Measurements from ENCODE around the gene CAST. TPM values are rescaled to one million over a fixed set of nuclear protein-coding genes. Genes with fewer than 3 reads are reported as not detected.

Gene CAST
- total RNA-seq, 1 donor from 2014 or later: 174 TPM

- TF ChIP-seq, protein P1, sequence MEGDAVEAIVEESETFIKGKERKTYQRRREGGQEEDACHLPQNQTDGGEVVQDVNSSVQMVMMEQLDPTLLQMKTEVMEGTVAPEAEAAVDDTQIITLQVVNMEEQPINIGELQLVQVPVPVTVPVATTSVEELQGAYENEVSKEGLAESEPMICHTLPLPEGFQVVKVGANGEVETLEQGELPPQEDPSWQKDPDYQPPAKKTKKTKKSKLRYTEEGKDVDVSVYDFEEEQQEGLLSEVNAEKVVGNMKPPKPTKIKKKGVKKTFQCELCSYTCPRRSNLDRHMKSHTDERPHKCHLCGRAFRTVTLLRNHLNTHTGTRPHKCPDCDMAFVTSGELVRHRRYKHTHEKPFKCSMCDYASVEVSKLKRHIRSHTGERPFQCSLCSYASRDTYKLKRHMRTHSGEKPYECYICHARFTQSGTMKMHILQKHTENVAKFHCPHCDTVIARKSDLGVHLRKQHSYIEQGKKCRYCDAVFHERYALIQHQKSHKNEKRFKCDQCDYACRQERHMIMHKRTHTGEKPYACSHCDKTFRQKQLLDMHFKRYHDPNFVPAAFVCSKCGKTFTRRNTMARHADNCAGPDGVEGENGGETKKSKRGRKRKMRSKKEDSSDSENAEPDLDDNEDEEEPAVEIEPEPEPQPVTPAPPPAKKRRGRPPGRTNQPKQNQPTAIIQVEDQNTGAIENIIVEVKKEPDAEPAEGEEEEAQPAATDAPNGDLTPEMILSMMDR (IDR thresholded peaks at IDR 0.05; ENCODE audit: insufficient read depth, low read length, poor library complexity, severe bottlenecking): no peak
- no peaks in the 10 kb centered on the region for H3K36me3 ChIP-seq (ENCODE audit: control insufficient read depth, insufficient read depth, low read length)
- no peak for DNase-seq (ENCODE audit: low read depth)
- no peak overlapping the region for H3K4me3 ChIP-seq (ENCODE audit: low read depth, low read length)
- H3K27me3 ChIP-seq (ENCODE audit: control insufficient read depth, insufficient read depth, low read length): no peaks in the 10 kb centered on the region
Measured at GRCh38 chr5:96638561-96638960, 23.6 kb upstream of the CAST start.

GRCh38 chr5:96640696-96641095 is 21.5 kb upstream of the CAST start:
- no peak overlapping the region for H3K4me3 ChIP-seq (ENCODE audit: low read depth, low read length)
- TF ChIP-seq, protein P1 (IDR thresholded peaks at IDR 0.05; ENCODE audit: insufficient read depth, low read length, poor library complexity, severe bottlenecking): no peak
- DNase-seq (ENCODE audit: low read depth): no peak
- no peaks in the 10 kb centered on the region for H3K36me3 ChIP-seq (ENCODE audit: control insufficient read depth, insufficient read depth, low read length)
- H3K27me3 ChIP-seq (ENCODE audit: control insufficient read depth, insufficient read depth, low read length): no peaks in the 10 kb centered on the region

DNA sequence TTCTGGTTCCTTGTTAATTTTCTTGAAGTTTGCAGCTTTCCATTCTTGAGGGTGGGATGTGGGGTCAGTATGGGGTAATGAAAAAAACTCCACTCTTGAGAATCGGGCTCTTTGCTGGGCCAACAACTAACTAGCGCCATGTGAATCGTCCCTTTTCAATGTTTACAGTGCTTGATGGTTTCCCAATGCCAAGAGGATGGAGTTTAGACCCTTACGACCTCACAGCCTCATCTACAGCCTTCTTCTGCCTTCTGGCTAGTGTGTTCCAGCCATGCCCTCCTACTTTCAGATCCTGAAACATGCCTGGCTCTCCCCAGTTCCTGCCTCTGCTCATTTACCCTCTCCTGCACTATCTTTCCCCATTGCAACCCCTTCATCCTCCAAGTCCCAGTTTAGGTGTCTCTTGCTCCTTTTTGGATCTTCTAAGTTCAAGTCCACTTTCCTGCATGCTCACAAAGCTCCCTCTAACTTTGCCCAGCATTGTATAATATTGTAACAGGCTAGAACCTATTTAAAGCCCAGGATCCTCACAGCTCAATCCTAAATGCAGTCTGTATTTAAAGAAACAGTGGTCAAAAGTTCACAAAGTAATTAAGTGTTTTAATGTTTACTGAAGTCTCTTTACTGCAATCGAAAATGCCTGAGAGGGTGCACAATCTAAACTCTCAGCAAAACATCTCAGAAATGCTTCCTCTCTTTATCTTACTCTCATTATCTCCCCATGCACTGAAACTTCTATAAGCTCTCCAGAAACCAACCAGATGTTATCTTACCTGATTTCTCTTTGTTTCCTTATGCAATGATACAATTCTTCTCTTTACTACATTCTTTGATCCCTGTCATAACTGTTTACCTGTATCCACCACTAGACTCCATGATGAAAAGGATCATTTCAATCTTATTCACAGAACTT is 20.6 kb upstream of the CAST start:
- DNase-seq (ENCODE audit: low read depth): no peak
- H3K36me3 ChIP-seq (ENCODE audit: control insufficient read depth, insufficient read depth, low read length): no peaks in the 10 kb centered on the region
- H3K4me3 ChIP-seq (ENCODE audit: low read depth, low read length): no peak overlapping the region
- H3K27me3 ChIP-seq (ENCODE audit: control insufficient read depth, insufficient read depth, low read length): no peaks in the 10 kb centered on the region
- TF ChIP-seq, protein P1 (IDR thresholded peaks at IDR 0.05; ENCODE audit: insufficient read depth, low read length, poor library complexity, severe bottlenecking): no peak

DNA sequence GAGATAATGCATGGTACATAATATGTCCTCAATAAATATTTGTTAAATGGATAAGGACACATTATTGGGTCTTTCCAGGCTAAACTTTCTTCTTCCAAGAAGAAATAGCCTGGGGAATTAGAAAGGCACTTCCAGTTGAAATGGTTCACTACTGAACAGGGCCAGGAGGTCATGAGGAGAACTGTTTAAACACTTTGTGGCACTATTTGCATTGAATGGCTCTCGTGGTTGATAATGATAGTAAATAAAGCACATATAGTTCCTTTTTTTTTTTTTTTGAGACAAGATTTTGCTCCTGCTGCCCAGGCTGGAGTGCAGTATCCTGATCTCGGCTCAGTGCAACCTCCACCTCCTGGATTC is 19.9 kb upstream of the CAST start:
- H3K27me3 ChIP-seq (ENCODE audit: control insufficient read depth, insufficient read depth, low read length): no peaks in the 10 kb centered on the region
- TF ChIP-seq, protein P1 (IDR thresholded peaks at IDR 0.05; ENCODE audit: insufficient read depth, low read length, poor library complexity, severe bottlenecking): no peak

DNA sequence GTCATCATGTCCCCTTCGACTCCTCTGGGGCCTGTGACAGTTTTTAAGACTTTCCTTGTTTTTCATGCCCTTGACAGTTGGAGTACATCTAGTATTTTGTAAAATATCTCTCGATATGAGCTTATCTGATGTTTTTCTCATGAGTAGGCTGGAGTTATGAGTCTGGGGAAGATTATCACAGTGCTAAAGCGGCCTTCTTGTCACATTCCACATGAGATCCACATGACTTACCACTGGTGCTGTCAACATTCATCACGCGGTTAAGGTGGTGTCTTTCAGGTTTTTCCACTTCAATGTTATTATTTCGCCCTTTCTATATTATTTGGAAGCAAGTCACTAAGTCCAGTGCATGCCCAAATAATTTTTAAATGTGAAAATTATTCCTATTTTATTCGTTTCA is 17.1 kb upstream of the CAST start:
- no peaks in the 10 kb centered on the region for H3K27me3 ChIP-seq (ENCODE audit: control insufficient read depth, insufficient read depth, low read length)
- TF ChIP-seq, protein P1 (IDR thresholded peaks at IDR 0.05; ENCODE audit: insufficient read depth, low read length, poor library complexity, severe bottlenecking): no peak
- H3K36me3 ChIP-seq (ENCODE audit: control insufficient read depth, insufficient read depth, low read length): no peaks in the 10 kb centered on the region
- no peak overlapping the region for H3K4me3 ChIP-seq (ENCODE audit: low read depth, low read length)
- DNase-seq (ENCODE audit: low read depth): no peak

More for the DNA sequence above, 19.9 kb upstream of the CAST start:
- Histone ChIP-seq H3K36me3 (ENCODE audit: control insufficient read depth, insufficient read depth, low read length) (no peaks in the 10 kb centered on the region), H3K4me3 (ENCODE audit: low read depth, low read length) (no peak overlapping the region)
- no peak for DNase-seq (ENCODE audit: low read depth)

- H3K4me3 ChIP-seq (ENCODE audit: low read depth, low read length): no peak overlapping the region
- no peaks in the 10 kb centered on the region for H3K36me3 ChIP-seq (ENCODE audit: control insufficient read depth, insufficient read depth, low read length)
- no peaks in the 10 kb centered on the region for H3K27me3 ChIP-seq (ENCODE audit: control insufficient read depth, insufficient read depth, low read length)
- TF ChIP-seq, protein P1 (IDR thresholded peaks at IDR 0.05; ENCODE audit: insufficient read depth, low read length, poor library complexity, severe bottlenecking): no peak
- DNase-seq (ENCODE audit: low read depth): no peak
Measured at GRCh38 chr5:96648023-96648422, 14.2 kb upstream of the CAST start.
